ENCODE measurements around the gene PCMTD2.
A peak's percentile ranks its signal among the peaks of the same experiment; 100 is the strongest.

PCMTD2 gene

DNA sequence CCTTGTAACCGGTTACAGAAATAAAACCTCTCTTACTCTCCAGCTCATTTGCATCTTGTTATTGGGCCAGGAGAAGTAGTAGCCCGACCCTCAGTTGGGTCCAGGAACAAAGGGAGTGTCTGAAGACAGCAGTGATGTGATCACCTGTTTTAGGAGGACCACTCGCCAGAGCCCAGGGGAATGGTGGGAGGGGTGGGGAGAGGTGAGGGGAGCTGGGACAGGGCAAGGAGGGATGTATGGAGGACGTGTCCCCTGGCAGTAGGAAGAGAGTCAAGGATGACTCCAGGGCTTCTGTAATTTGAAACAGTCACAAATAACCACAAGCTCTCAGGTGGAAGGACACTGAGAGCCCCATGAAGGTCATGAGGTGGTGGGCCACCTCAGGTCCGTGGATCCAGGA is 1.4 kb upstream of the PCMTD2 start:
- no peak overlapping the region for H3K4me3 ChIP-seq (ENCODE audit: low read depth, low read length, poor library complexity, severe bottlenecking)
- H3K4me1 ChIP-seq (ENCODE audit: insufficient read depth, low read length, severe bottlenecking): peaks cover 38% of the 10 kb centered on the region
- no peaks in the 10 kb centered on the region for H4K20me1 ChIP-seq (ENCODE audit: insufficient read depth, low read length)
- no peaks in the 10 kb centered on the region for H3K36me3 ChIP-seq (ENCODE audit: insufficient read depth, low read length)
- H3F3A ChIP-seq (ENCODE audit: insufficient read depth, low read length): no peaks in the 10 kb centered on the region
- no peak overlapping the region for H3K9ac ChIP-seq (ENCODE audit: low read length)
- TF ChIP-seq, protein P1, sequence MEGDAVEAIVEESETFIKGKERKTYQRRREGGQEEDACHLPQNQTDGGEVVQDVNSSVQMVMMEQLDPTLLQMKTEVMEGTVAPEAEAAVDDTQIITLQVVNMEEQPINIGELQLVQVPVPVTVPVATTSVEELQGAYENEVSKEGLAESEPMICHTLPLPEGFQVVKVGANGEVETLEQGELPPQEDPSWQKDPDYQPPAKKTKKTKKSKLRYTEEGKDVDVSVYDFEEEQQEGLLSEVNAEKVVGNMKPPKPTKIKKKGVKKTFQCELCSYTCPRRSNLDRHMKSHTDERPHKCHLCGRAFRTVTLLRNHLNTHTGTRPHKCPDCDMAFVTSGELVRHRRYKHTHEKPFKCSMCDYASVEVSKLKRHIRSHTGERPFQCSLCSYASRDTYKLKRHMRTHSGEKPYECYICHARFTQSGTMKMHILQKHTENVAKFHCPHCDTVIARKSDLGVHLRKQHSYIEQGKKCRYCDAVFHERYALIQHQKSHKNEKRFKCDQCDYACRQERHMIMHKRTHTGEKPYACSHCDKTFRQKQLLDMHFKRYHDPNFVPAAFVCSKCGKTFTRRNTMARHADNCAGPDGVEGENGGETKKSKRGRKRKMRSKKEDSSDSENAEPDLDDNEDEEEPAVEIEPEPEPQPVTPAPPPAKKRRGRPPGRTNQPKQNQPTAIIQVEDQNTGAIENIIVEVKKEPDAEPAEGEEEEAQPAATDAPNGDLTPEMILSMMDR (IDR thresholded peaks at IDR 0.05; ENCODE audit: low read length): no peak
- no peak for TF ChIP-seq EZH2 (IDR thresholded peaks at IDR 0.05; ENCODE audit: borderline replicate concordance, low read length)
- H2AFZ ChIP-seq (ENCODE audit: low read length): no peak overlapping the region
- H3K79me2 ChIP-seq (ENCODE audit: insufficient read depth, low read length): peaks cover 10% of the 10 kb centered on the region; the same call in 1 of the 2 replicates
- H3K27ac ChIP-seq (ENCODE audit: low read depth, low read length, poor library complexity, severe bottlenecking): no peak overlapping the region
- no peaks in the 10 kb centered on the region for H3K9me2 ChIP-seq (ENCODE audit: low read depth, low read length)
- no peak overlapping the region for H3K4me2 ChIP-seq (ENCODE audit: low read length)
- H3K27me3 ChIP-seq (ENCODE audit: insufficient read depth, low read length): no peaks in the 10 kb centered on the region
- H3K9me3 ChIP-seq (ENCODE audit: low read length): no peaks in the 10 kb centered on the region

DNA sequence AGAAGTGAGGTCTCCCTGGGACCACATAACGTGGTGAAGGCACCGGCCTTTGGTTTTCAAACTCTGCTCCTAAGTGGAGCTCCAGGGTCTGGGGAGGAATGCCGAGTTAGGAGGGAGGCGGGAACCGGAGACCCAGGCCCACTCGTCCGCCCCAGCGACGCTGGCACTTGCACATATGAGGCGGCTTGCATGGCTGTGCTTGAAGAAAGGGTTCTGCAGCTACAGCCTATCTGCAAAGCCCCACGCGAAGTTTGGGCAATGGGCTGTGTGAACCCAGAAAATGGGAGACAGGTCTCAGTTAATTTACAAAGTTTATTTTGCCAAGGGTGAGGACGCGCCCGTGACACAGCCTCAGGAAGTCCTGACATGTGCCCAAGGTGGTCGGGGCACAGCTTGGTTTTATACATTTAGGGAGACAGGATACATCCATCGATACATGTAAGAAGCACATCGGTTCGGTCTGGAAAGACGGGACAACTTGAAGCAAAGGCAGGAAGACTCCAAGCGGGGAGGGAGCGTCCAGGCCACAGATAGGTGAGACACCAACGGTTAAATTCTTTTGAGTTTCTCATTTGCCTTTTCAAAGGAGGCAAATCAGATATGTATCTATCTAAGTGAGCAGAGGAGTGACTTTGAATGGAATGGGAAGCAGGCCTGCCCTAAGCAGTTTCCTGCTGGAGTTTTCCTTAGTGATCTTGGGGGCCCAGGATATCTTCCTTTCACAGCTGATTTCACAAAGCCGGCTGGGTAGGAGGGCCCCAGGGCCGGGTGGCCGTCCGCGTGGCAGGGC is 782 bp upstream of the PCMTD2 start:
- no peak overlapping the region for H3K27ac ChIP-seq (ENCODE audit: low read depth, low read length, poor library complexity, severe bottlenecking)
- TF ChIP-seq EZH2 (IDR thresholded peaks at IDR 0.05; ENCODE audit: borderline replicate concordance, low read length): no peak
- TF ChIP-seq, protein P1 (IDR thresholded peaks at IDR 0.05; ENCODE audit: low read length): no peak

DNA sequence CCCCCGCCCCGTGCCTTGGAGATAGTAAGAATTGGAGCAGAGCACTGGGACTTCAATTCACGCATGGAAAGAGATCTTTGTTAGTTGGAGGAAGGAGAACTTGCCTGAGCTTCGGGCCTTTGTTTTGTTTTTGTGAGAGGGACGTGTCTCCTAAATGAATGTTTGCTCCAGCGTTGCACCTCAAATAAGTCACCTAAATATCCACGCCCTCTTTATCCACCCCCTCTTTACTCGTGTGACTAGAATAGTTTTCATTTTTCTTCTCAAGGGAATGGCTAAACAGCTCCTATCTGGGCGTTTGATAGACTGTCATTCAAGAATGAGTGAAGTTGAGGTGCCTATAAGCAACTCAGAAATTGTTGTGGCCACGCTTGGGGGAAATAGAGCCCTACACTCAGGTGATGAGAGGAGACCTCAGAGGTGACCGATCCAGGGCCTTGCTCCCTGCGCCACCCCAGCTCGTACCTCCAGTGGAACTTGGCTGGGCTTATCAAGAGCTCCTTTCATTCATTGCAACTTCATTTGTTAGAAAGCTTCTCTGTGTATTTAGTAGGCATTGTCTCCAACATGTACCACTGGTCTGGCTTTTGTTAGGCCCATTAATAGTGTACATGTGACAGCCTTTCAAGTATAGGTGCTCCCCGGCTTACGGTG is 861 bp downstream of the PCMTD2 start:
- no peaks in the 10 kb centered on the region; the same call in 1 of the 2 replicates for H3K36me3 ChIP-seq (ENCODE audit: insufficient read depth, low read length)
- no peaks in the 10 kb centered on the region for H3K27me3 ChIP-seq (ENCODE audit: insufficient read depth, low read length)
- no peaks in the 10 kb centered on the region for H3F3A ChIP-seq (ENCODE audit: insufficient read depth, low read length)
- no peaks in the 10 kb centered on the region for H4K20me1 ChIP-seq (ENCODE audit: insufficient read depth, low read length)
- peak overlapping the region; percentile 91 for H3K4me2 ChIP-seq (ENCODE audit: low read length)
- H3K79me2 ChIP-seq (ENCODE audit: insufficient read depth, low read length): peaks cover 10% of the 10 kb centered on the region; the same call in 1 of the 2 replicates
- peak overlapping the region; percentile 90 for H3K9ac ChIP-seq (ENCODE audit: low read length)
- peak overlapping the region; percentile 82 for H3K4me3 ChIP-seq (ENCODE audit: low read depth, low read length, poor library complexity, severe bottlenecking)
- 0 out of 2 replicates have a peak overlapping the region, but pooled peaks have one; percentile 44 for H2AFZ ChIP-seq (ENCODE audit: low read length)
- peaks cover 50% of the 10 kb centered on the region for H3K4me1 ChIP-seq (ENCODE audit: insufficient read depth, low read length, severe bottlenecking)
- TF ChIP-seq, protein P1 (IDR thresholded peaks at IDR 0.05; ENCODE audit: low read length): no peak
- TF ChIP-seq EZH2 (IDR thresholded peaks at IDR 0.05; ENCODE audit: borderline replicate concordance, low read length): no peak
- H3K9me3 ChIP-seq (ENCODE audit: low read length): no peaks in the 10 kb centered on the region
- H3K27ac ChIP-seq (ENCODE audit: low read depth, low read length, poor library complexity, severe bottlenecking): peak overlapping the region; percentile 30
- no peaks in the 10 kb centered on the region for H3K9me2 ChIP-seq (ENCODE audit: low read depth, low read length)

More for the DNA sequence above, 782 bp upstream of the PCMTD2 start:
- H3K36me3 ChIP-seq (ENCODE audit: insufficient read depth, low read length): no peaks in the 10 kb centered on the region
- peak overlapping the region; percentile 91 for H3K4me2 ChIP-seq (ENCODE audit: low read length)
- H3K79me2 ChIP-seq (ENCODE audit: insufficient read depth, low read length): peaks cover 10% of the 10 kb centered on the region; the same call in 1 of the 2 replicates
- H3F3A ChIP-seq (ENCODE audit: insufficient read depth, low read length): no peaks in the 10 kb centered on the region
- H3K9me2 ChIP-seq (ENCODE audit: low read depth, low read length): no peaks in the 10 kb centered on the region
- H4K20me1 ChIP-seq (ENCODE audit: insufficient read depth, low read length): no peaks in the 10 kb centered on the region
- no peaks in the 10 kb centered on the region for H3K27me3 ChIP-seq (ENCODE audit: insufficient read depth, low read length)
- peak overlapping the region; percentile 82 for H3K4me3 ChIP-seq (ENCODE audit: low read depth, low read length, poor library complexity, severe bottlenecking)
- peak overlapping the region; percentile 51; the same call in 1 of the 2 replicates for H2AFZ ChIP-seq (ENCODE audit: low read length)
- peak overlapping the region; percentile 80 for H3K9ac ChIP-seq (ENCODE audit: low read length)
- no peaks in the 10 kb centered on the region for H3K9me3 ChIP-seq (ENCODE audit: low read length)
- H3K4me1 ChIP-seq (ENCODE audit: insufficient read depth, low read length, severe bottlenecking): peaks cover 42% of the 10 kb centered on the region
